Naive thymus-derived CD8-positive, alpha-beta T cell (primary cell): Measurements from ENCODE around the gene SHROOM3. TPM values are rescaled to one million over a fixed set of nuclear protein-coding genes. Genes with fewer than 3 reads are reported as not detected.
"Not testable (repeated sequence)": the region's sequence is repeated elsewhere in the genome, so short reads cannot be mapped to it uniquely, and the experiment has no call there.

ENCODE experiments used
- ATAC-seq, 2 donors: fragments of 150-1000 bp; cut with Tn5 transposase in 1 of 2; sonication (Bioruptor Pico), chemical (Tn5 transposase) in 1 of 2; 1 replicate in 1 of 2; 2 replicates in 1 of 2; pipeline ENCODE4 v1.10.0; 2021; ENCODE audit warnings: mild to moderate bottlenecking in 2 of 2, moderate library complexity in 2 of 2
- POLR2A ChIA-PET: fragments of 350-600 bp; sonication (Branson Sonifier 250); formaldehyde crosslinking; loops from one replicate; lab custom pipeline; 2021; ENCODE audit warnings: antibody characterized with exemption; lab: Charles Lee
- DNase-seq, 10 donors: peaks; one replicate each; pipeline versions ENCODE4 v3.0.0 to v3.0.0-alpha.2; 2020 to 2022
- H3K27ac Mint-ChIP-seq, 10 donors: one replicate each; pipeline ENCODE4 v1.8.0; 2020 to 2022; ENCODE audit warnings: mild to moderate bottlenecking in 10 of 10, mixed read lengths in 10 of 10, moderate library complexity in 4 of 10, inconsistent platforms in 1 of 10
- H3K27me3 Mint-ChIP-seq, 5 donors: one replicate each; pipeline ENCODE4 v1.8.0; 2021 to 2022; ENCODE audit warnings: mixed read lengths in 5 of 5
- H3K36me3 Mint-ChIP-seq, 3 donors: one replicate each; pipeline ENCODE4 v1.8.0; 2020 to 2022; ENCODE audit warnings: mixed read lengths in 3 of 3, mild to moderate bottlenecking in 2 of 3, inconsistent platforms in 1 of 3
- H3K4me1 Mint-ChIP-seq, 4 donors: one replicate each; pipeline ENCODE4 v1.8.0; 2021 to 2022; ENCODE audit warnings: mixed read lengths in 4 of 4
- H3K4me3 Mint-ChIP-seq, 10 donors: one replicate each; pipeline ENCODE4 v1.8.0; 2020 to 2022; ENCODE audit warnings: mild to moderate bottlenecking in 10 of 10, mixed read lengths in 10 of 10, moderate library complexity in 6 of 10, inconsistent platforms in 1 of 10
- H3K9me3 Mint-ChIP-seq, 9 donors: one replicate each; pipeline ENCODE4 v1.8.0; 2020 to 2022; ENCODE audit warnings: mixed read lengths in 9 of 9, mild to moderate bottlenecking in 3 of 9, inconsistent platforms in 1 of 9, moderate library complexity in 1 of 9
- polyA plus RNA-seq, 3 donors: library from polyadenylated mRNA; unstranded; fragments of 300-500 nt; fragmentation: Illumina TruSeq; gene quantifications; one replicate each; pipeline ENCODE4 v1.2.3, GENCODE V29; 2021
- total RNA-seq, 8 experiments: library from RNA in 2 of 8; stranded (reverse) in 2 of 8; gene quantifications; one replicate each; pipeline ENCODE4 v1.2.3 and lab custom pipeline; 2021 to 2026

Gene SHROOM3
- total and polyA plus RNA-seq, 5 experiments from 2014 or later, result not detected

DNA sequence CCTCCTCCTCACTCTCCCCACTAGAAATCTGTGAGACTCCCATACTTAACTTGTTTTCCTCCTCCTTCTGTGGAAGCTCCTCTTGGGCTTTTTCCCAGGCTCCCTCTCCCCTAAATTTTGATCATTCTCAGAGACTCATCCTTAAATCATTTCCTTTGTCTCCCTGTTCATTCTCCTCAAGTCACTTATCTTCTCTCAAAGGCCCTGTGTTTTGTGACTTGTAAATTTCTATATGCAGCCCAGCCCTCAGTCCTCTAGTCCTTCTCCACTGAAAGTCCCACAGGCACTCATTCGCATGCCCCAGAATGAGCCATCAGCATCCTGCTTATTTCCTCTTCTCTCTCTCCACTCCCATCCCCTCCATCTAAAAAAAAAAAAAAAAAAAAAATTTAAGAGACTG, 291.1 kb downstream of the SHROOM3 start:
- no peak overlapping the region for H3K4me3 Mint-ChIP-seq

DNA sequence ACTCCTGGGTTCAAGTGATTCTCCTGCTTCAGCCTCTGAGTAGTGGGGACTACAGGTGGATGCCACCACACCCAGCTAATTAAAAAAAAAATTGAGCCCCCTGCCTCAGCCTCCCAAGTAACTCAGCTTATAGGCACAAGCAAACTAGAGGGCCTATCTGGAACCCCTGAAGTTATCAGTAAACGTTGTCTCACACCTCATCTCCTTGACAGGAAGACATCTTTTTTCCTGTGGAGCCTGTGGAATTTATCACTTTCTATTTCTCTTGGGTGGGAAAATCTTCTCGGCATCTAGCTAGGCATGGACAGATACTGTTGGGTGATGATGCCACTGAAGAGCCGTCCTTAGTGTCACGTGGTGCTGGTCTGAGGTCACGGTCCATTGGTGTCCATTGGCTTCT, 291.6 kb downstream of the SHROOM3 start:
- ATAC-seq (no peak), DNase-seq (no peak)
- POLR2A ChIA-PET, result no interaction called here
- Mint-ChIP-seq H3K27ac (no peak overlapping the region), H3K9me3 (no peaks in the 10 kb centered on the region), H3K4me1 (peaks cover 0 to 3% (median 0%) of the 10 kb centered on the region in 4 donors), H3K27me3 (peaks cover 0 to 13% (median 8%) of the 10 kb centered on the region in 5 donors), H3K36me3 (no peaks in the 10 kb centered on the region), H3K4me3 (no peak overlapping the region)

More for the DNA sequence above, 291.1 kb downstream of the SHROOM3 start:
- peaks cover 0 to 3% (median 0%) of the 10 kb centered on the region in 4 donors for H3K4me1 Mint-ChIP-seq
- H3K27ac Mint-ChIP-seq, result no peak overlapping the region
- H3K27me3 Mint-ChIP-seq, result peaks cover 0 to 15% (median 8%) of the 10 kb centered on the region in 5 donors
- H3K36me3 Mint-ChIP-seq, result no peaks in the 10 kb centered on the region
- H3K9me3 Mint-ChIP-seq, result peaks cover 0 to 2% (median 0%) of the 10 kb centered on the region in 9 donors
- no peak for ATAC-seq
- DNase-seq, result no peak
- POLR2A ChIA-PET, result no interaction called here

DNA sequence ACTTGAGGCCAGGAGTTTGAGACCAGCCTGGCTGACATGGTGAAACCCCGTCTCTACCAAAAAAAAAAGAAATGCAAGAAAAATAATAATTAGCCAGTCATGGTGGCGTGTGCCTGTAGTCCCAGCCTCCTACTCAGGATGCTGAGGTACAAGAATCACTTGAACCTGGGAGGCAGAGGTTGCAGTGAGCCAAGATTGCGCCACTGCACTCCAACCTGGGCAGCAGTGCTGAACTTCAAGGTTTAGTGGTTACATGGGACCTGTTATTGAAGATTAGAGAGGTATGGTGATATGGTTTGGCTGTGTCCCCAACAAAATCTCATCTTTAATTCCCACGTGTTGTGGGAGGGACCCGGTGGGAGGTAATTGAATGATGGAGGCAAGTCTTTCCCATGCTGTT, 292.9 kb downstream of the SHROOM3 start:
- H3K36me3 Mint-ChIP-seq, H3K27ac Mint-ChIP-seq, DNase-seq, ATAC-seq, H3K9me3 Mint-ChIP-seq, POLR2A ChIA-PET, H3K4me3 Mint-ChIP-seq, H3K4me1 Mint-ChIP-seq: not testable (repeated sequence)
- peaks cover 0 to 13% (median 8%) of the 10 kb centered on the region in 5 donors for H3K27me3 Mint-ChIP-seq

DNA sequence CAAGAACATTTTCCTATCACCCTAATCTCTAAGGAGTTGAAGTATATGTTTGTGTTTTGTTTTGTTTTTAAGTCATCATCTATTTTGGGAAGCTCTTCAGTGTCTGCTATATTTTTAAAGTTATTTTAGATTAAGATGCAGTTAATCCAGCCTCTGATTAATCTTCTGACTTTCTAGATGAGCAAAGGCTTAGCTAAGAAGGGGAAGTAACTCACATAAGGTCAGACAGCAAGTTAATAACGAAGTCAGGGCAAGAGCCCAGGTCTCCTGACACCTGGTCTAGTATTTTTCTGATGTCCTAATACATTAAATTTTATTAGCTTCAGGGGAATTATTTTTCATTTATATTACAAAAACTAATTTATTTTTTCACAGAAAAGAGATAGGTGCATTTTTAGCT, 294.4 kb downstream of the SHROOM3 start:
- POLR2A ChIA-PET, result no interaction called here
- no peak for ATAC-seq
- H3K9me3 Mint-ChIP-seq, result no peaks in the 10 kb centered on the region
- H3K4me3 Mint-ChIP-seq, result no peak overlapping the region
- peaks cover 0 to 3% (median 0%) of the 10 kb centered on the region in 4 donors for H3K4me1 Mint-ChIP-seq
- no peaks in the 10 kb centered on the region for H3K36me3 Mint-ChIP-seq
- no peak for DNase-seq
- H3K27ac Mint-ChIP-seq, result no peak overlapping the region
- peaks cover 0 to 15% (median 8%) of the 10 kb centered on the region in 5 donors for H3K27me3 Mint-ChIP-seq

DNA sequence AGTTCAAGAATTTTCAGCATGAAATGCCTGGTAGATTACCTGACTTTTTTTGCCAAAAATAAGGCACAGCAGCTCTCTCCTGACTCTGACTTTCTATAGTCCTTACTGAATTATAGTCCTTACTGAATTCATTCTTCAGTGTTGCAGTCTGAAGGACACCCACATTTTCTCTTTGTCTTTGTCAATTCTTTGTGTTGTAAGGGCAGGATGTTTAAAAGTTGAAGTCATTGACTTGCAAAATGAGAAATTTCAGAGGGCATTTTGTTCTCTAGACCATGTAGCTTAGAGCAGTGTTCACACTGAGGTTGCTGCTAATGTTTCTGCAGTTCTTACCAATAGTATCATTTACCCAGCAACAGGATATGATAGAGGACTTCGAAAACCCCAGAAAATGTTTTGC, 295.0 kb downstream of the SHROOM3 start:
- H3K9me3 Mint-ChIP-seq, result no peaks in the 10 kb centered on the region
- ATAC-seq (no peak), DNase-seq (no peak)
- no peak overlapping the region for H3K27ac Mint-ChIP-seq
- POLR2A ChIA-PET, result no interaction called here
- peaks cover 0 to 3% (median 0%) of the 10 kb centered on the region in 4 donors for H3K4me1 Mint-ChIP-seq
- H3K4me3 Mint-ChIP-seq, result no peak overlapping the region
- peaks cover 0 to 17% (median 11%) of the 10 kb centered on the region in 5 donors for H3K27me3 Mint-ChIP-seq
- H3K36me3 Mint-ChIP-seq, result no peaks in the 10 kb centered on the region

DNA sequence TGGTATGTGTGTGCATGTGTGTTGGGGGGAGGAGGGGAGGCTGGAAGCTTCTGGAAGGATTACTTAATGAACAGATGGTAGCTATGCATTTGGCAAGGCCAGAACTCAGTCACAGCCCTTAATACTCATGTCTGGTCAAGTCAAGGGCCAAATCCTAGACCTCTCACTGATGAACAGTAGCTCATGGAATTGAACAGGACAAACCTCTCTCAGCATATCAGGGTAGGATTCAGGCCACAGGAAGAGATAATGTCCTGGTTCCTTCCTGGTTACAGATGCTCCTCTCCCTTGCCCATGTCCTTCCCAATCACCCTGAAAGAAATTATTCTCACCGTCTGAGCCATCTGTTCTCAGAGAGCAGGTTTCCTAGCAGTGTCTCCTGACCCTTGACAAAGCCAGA, 297.2 kb downstream of the SHROOM3 start:
- H3K27ac Mint-ChIP-seq, result no peak overlapping the region
- no peaks in the 10 kb centered on the region for H3K4me1 Mint-ChIP-seq
- DNase-seq (no peak), ATAC-seq (no peak)
- H3K27me3 Mint-ChIP-seq, result peaks cover 0 to 11% (median 4%) of the 10 kb centered on the region in 5 donors
- no peak overlapping the region for H3K4me3 Mint-ChIP-seq
- POLR2A ChIA-PET, result no interaction called here
- no peaks in the 10 kb centered on the region for H3K9me3 Mint-ChIP-seq
- no peaks in the 10 kb centered on the region for H3K36me3 Mint-ChIP-seq

DNA sequence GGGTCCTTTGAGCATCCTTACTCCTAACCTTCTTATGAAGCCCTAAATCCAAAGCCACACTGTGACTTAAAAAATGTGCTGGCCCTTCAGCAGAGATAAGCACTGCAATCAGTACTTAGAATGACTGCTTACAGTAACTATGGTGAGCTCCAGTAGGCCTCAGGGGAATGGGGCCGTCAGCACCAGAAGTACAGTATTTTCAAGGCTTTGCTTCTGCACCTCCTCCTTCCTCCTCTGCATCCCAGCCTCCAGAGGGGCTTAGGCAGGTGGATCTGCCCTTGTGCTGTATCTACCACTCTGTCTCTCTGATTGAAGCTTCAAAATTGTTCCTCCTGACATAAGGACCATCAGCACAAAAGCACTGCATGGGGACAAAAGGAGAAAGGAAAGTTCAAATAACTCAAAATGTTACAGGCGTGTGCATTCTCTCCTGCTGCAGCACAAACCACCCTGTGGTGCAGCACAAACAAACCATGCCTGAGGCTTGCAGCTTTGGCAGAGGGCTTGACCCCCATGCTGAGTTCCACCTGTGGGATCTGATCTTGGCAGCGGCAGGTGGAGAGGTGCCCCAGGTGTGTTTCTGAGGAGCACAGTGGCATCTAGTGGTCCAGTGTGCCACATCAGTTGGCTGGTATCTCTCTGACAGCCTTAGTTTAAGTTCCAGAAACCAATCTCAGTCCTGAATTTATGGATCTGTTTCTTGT, 298.2 kb downstream of the SHROOM3 start:
- peaks cover 0 to 11% (median 6%) of the 10 kb centered on the region in 5 donors for H3K27me3 Mint-ChIP-seq
- no peak for ATAC-seq
- H3K4me3 Mint-ChIP-seq, result no peak overlapping the region
- DNase-seq, result no peak
- peak overlapping the region in 1 of 10 donors; percentile 57 for H3K27ac Mint-ChIP-seq
- H3K9me3 Mint-ChIP-seq, result no peaks in the 10 kb centered on the region
- H3K36me3 Mint-ChIP-seq, result no peaks in the 10 kb centered on the region
- POLR2A ChIA-PET, result no interaction called here
- no peaks in the 10 kb centered on the region for H3K4me1 Mint-ChIP-seq

DNA sequence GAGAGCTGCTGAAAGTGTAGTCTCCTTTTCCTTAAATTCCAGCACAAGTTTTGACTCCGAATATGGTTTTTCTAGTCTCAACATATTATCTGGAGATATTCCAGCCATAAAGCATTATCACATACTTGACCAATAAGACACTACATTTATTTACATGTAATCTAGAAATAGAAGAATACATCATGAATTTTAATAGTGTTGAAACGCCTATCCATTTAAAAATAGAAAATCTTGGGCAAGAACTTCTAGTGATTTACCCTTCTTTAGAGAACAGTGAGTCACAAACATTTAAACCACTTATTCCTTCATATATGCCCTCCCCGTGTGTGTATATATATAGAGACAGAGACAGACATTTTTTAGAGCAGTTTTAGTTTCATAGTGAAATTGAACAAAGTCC, 301.4 kb downstream of the SHROOM3 start:
- H3K36me3 Mint-ChIP-seq, result no peaks in the 10 kb centered on the region
- no peak overlapping the region for H3K4me3 Mint-ChIP-seq
- H3K9me3 Mint-ChIP-seq, result no peaks in the 10 kb centered on the region
- POLR2A ChIA-PET, result no interaction called here
- ATAC-seq (no peak), DNase-seq (no peak)
- H3K27me3 Mint-ChIP-seq, result peaks cover 0 to 15% (median 6%) of the 10 kb centered on the region in 5 donors
- H3K4me1 Mint-ChIP-seq, result no peaks in the 10 kb centered on the region
- no peak overlapping the region for H3K27ac Mint-ChIP-seq

DNA sequence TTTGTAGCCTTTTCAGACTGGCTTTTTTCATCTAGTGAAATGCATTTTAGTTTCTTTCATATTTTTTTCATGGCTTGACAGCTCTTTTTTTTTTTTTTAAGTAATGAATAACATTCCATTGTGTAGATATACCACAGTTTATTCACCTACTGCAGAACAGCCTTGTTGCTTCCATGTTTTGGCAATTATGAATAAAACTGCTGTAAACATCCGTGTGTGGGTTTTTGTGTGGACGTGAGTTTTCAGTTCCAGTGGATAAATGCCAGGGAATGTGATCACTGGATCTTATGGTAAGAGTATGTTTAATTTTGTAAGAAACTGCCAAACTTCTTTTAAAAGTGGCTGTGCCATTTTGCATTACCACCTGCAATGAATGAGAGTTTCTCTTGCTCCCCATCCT, 302.2 kb downstream of the SHROOM3 start:
- Mint-ChIP-seq H3K27ac (no peak overlapping the region), H3K36me3 (no peaks in the 10 kb centered on the region), H3K9me3 (no peaks in the 10 kb centered on the region), H3K27me3 (peaks cover 0 to 15% (median 6%) of the 10 kb centered on the region in 5 donors), H3K4me1 (no peaks in the 10 kb centered on the region), H3K4me3 (no peak overlapping the region)
- ATAC-seq, result no peak
- POLR2A ChIA-PET, result no interaction called here
- DNase-seq, result no peak

DNA sequence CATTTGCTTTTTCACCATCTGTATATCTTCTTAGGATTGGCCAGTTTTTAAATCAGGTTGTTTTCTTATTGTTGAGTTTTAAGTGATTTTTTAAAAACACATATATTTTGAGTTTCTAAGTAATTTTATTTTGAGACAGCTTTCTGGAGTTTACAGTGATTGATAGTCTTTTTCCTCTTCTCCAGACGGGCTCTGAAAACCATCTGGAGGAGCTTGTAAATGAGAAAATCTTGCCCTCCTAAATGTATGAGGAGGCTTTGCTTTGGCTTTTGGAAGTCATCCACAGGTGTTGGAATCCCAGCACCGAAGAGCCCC, 302.7 kb downstream of the SHROOM3 start:
- DNase-seq (no peak), ATAC-seq (no peak)
- Mint-ChIP-seq H3K27me3 (peaks cover 0 to 15% (median 6%) of the 10 kb centered on the region in 5 donors), H3K9me3 (no peaks in the 10 kb centered on the region), H3K36me3 (no peaks in the 10 kb centered on the region), H3K4me3 (no peak overlapping the region), H3K27ac (no peak overlapping the region), H3K4me1 (no peaks in the 10 kb centered on the region)
- POLR2A ChIA-PET, result no interaction called here

DNA sequence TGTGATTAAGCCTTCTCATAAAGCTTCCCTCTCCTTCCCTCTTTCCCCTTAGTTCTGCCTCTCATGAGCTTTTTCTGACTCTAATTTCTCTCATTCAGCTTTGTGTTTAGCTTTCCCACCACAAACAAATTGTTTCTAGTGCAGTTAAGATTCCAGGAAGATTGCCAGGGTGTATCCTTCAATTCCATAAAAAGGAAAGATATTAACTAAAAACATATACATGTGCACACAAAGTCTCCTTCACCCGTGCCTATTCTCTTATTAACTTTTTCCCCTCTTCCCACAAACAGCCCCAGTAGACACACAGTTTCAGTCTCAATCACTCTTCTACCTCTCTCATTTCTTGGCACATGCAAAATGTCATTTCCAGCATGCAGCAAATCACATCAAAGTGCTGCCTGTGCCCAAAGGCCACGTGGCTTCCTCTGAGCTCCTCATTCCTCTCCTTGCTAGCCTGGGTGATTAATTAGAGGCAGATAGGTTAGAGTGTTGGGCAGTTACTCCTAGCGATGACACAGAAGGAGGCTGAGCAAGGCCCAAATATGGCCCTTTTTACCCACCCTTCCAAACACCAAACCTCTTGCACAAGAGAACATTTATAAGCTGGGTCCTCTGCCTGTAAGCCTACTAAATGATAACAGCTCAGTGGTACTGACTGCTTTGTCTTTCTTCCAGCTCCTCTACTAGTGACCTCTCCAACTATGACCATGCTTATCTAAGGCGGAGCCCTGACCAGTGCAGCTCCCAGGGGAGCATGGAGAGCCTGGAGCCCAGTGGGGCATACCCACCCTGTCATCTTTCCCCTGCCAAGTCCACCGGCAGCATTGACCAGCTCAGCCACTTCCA, 303.3 kb downstream of the SHROOM3 start:
- no peak overlapping the region for H3K4me3 Mint-ChIP-seq
- POLR2A ChIA-PET, result no interaction called here
- H3K4me1 Mint-ChIP-seq, result no peaks in the 10 kb centered on the region
- no peaks in the 10 kb centered on the region for H3K36me3 Mint-ChIP-seq
- H3K9me3 Mint-ChIP-seq, result no peaks in the 10 kb centered on the region
- ATAC-seq (no peak), DNase-seq (no peak)
- no peak overlapping the region for H3K27ac Mint-ChIP-seq
- H3K27me3 Mint-ChIP-seq, result peaks cover 0 to 15% (median 6%) of the 10 kb centered on the region in 5 donors

DNA sequence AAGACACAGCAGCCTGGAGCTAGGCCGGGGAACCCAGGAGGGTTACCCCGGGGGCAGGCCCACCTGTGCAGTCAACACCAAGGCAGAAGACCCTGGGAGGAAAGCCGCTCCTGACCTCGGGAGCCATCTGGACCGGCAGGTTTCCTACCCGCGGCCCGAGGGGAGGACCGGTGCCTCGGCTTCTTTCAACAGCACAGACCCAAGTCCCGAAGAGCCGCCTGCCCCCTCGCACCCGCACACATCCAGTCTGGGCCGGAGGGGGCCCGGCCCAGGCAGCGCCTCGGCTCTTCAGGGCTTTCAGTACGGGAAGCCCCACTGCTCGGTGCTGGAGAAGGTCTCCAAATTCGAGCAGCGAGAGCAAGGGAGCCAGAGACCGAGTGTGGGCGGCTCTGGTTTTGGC, 305.2 kb downstream of the SHROOM3 start:
- peaks cover 0 to 11% (median under 1%) of the 10 kb centered on the region in 5 donors for H3K27me3 Mint-ChIP-seq
- no peak overlapping the region for H3K4me3 Mint-ChIP-seq
- H3K27ac Mint-ChIP-seq, result no peak overlapping the region
- DNase-seq (no peak), ATAC-seq (no peak)
- no peaks in the 10 kb centered on the region for H3K4me1 Mint-ChIP-seq
- H3K9me3 Mint-ChIP-seq, result no peaks in the 10 kb centered on the region
- POLR2A ChIA-PET, result no interaction called here
- H3K36me3 Mint-ChIP-seq, result no peaks in the 10 kb centered on the region

DNA sequence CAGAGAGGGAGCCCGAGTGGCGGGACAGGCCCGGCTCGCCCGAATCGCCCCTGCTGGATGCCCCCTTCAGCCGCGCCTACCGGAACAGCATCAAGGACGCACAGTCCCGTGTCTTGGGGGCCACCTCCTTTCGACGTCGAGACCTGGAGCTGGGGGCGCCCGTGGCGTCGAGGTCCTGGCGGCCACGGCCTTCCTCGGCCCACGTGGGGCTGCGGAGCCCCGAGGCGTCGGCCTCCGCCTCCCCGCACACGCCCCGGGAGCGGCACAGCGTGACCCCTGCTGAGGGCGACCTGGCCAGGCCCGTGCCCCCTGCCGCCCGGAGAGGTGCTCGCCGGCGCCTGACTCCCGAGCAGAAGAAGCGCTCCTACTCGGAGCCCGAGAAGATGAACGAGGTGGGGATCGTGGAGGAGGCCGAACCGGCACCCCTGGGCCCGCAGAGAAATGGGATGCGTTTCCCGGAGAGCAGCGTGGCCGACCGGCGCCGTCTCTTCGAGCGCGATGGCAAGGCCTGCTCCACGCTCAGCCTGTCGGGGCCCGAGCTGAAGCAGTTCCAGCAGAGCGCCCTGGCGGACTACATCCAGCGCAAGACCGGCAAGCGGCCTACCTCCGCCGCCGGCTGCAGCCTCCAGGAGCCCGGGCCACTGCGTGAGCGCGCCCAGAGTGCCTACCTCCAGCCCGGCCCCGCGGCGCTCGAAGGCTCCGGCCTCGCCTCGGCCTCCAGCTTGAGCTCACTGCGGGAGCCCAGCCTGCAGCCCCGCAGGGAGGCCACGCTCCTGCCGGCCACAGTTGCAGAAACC, 306.0 kb downstream of the SHROOM3 start:
- Mint-ChIP-seq H3K36me3 (no peaks in the 10 kb centered on the region), H3K27ac (no peak overlapping the region), H3K9me3 (no peaks in the 10 kb centered on the region), H3K4me1 (no peaks in the 10 kb centered on the region), H3K4me3 (no peak overlapping the region), H3K27me3 (peaks cover 0 to 11% (median 0%) of the 10 kb centered on the region in 5 donors)
- DNase-seq (no peak), ATAC-seq (no peak)
- POLR2A ChIA-PET, result no interaction called here
